Endodermal cell (in vitro differentiated cells): Measurements from ENCODE around the gene TSHZ3. TPM values are rescaled to one million over a fixed set of nuclear protein-coding genes. Genes with fewer than 3 reads are reported as not detected.

Experiments
- DNase-seq: peaks from one replicate; pipeline ENCODE4 v3.0.0-alpha.2; 2017
- H3K27ac ChIP-seq: 2 replicates; pipeline ENCODE4 v1.5.1; 2013; ENCODE audit warnings: mild to moderate bottlenecking, low read depth, low read length, moderate library complexity
- H3K27me3 ChIP-seq: 2 replicates; pipeline ENCODE4 v1.6.1; 2013; ENCODE audit warnings: mild to moderate bottlenecking, low read length, moderate library complexity; ENCODE audit not compliant: insufficient read depth, control insufficient read depth, poor library complexity, severe bottlenecking
- H3K36me3 ChIP-seq: 2 replicates; pipeline ENCODE4 v1.7.0; 2013; ENCODE audit warnings: mild to moderate bottlenecking, low read length, moderate library complexity; ENCODE audit not compliant: control insufficient read depth, insufficient read depth
- H3K4me1 ChIP-seq: one replicate; pipeline ENCODE4 v1.7.0; 2013; ENCODE audit warnings: low read length; ENCODE audit not compliant: control insufficient read depth, insufficient read depth
- H3K4me3 ChIP-seq: 2 replicates; pipeline ENCODE4 v1.5.1; 2013; ENCODE audit warnings: mild to moderate bottlenecking, low read length, moderate library complexity
- H3K9ac ChIP-seq: 2 replicates; pipeline ENCODE4 v1.6.1; 2013; ENCODE audit warnings: mild to moderate bottlenecking, low read length, moderate library complexity; ENCODE audit not compliant: poor library complexity, severe bottlenecking; ENCODE audit errors: extremely low read depth
- H3K9me3 ChIP-seq: 2 replicates; pipeline ENCODE4 v1.6.1; 2013; ENCODE audit warnings: mild to moderate bottlenecking, low read length, moderate library complexity; ENCODE audit not compliant: control insufficient read depth
- H3K27ac Mint-ChIP-seq: 2 replicates; pipeline ENCODE4 v1.8.0; 2020; ENCODE audit warnings: mixed read lengths
- H3K27me3 Mint-ChIP-seq: 2 replicates; pipeline ENCODE4 v1.8.0; 2021; ENCODE audit warnings: mild to moderate bottlenecking, mixed read lengths; ENCODE audit not compliant: insufficient read depth
- H3K36me3 Mint-ChIP-seq: 2 replicates; pipeline ENCODE4 v1.8.0; 2020; ENCODE audit warnings: low read depth, mixed read lengths
- H3K4me1 Mint-ChIP-seq: 2 replicates; pipeline ENCODE4 v1.8.0; 2020; ENCODE audit warnings: mixed read lengths
- H3K4me3 Mint-ChIP-seq: 2 replicates; pipeline ENCODE4 v1.8.0; 2020; ENCODE audit warnings: mild to moderate bottlenecking, moderate library complexity, mixed read lengths
- H3K9me3 Mint-ChIP-seq: 2 replicates; pipeline ENCODE4 v1.8.0; 2020; ENCODE audit warnings: mild to moderate bottlenecking, mixed read lengths
- CTCF ChIP-seq: fragments of 200-600 bp; sonication (generic); conservative IDR thresholded peaks from 2 replicates; pipeline ENCODE4 v1.5.0; 2021; ENCODE audit warnings: antibody characterized with exemption, mild to moderate bottlenecking
- WGBS, 2 experiments: methylation state at CpG; one replicate each; pipeline versions ENCODE4 v1.1.5 to v1.1.7; 2013; ENCODE audit warnings: missing lambda C conversion rate in 2 of 2, mixed read lengths in 1 of 2; ENCODE audit not compliant: insufficient coverage in 1 of 2, insufficient read length in 1 of 2; 5-methylcytosine and 5-hydroxymethylcytosine counted together
- total RNA-seq, 2 donors: library from RNA; stranded (reverse); fragmentation: NEBNext Ultra II Directional in 1 of 2; extraction: Animal tissue kit (Norgen Biotek cat#: 25700) in 1 of 2; gene quantifications; 2 replicates in 1 of 2; 3 replicates in 1 of 2; pipeline ENCODE4 v1.2.1, GENCODE V29; 2021

Gene TSHZ3
- total RNA-seq, 2 donors from 2014 or later = 0.84 to 2.1 TPM

DNA sequence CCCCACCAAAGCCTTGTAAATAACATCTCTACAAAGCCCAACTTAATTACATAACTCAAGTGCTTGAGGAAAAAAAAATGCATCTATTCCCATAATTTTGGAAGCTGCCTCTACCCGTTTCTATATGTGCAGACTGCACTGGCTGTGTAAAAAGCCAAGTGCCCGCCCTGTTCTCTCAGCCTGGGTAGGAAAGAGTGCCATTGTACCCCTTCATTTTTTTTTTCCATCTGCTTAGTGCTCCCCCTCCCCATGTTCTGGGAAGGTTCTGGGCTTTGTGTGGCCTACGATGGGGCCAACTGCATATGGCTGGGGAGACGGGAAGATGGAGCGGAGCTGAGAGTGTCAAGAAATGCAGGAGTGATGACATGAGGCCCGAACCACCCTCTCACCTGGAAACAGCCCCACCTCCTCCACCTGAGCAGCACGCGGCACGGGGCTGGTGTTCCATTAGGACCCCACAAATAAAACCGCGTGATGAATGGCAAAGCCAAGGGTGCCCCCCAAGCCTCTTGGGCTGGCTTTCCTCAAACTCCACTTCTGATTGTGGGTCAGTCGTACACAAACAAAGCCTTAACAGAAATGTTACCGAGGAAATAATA is 42.1 kb downstream of the TSHZ3 start:
- no peak for TF ChIP-seq CTCF
- Histone ChIP-seq H3K4me3 (no peak overlapping the region), H3K27ac (no peak overlapping the region), H3K27me3 (peaks cover 10% of the 10 kb centered on the region), H3K4me1 (no peaks in the 10 kb centered on the region), H3K36me3 (no peaks in the 10 kb centered on the region), H3K9me3 (no peaks in the 10 kb centered on the region), H3K9ac (no peak overlapping the region)
- Mint-ChIP-seq H3K9me3 (no peaks in the 10 kb centered on the region), H3K27me3 (peaks cover 26% of the 10 kb centered on the region), H3K36me3 (no peaks in the 10 kb centered on the region), H3K27ac (no peak overlapping the region), H3K4me1 (no peaks in the 10 kb centered on the region), H3K4me3 (no peak overlapping the region)
- no peak for DNase-seq
- WGBS, 2 experiments = 91 to 93% methylated on average over 6 to 13 of the region's 13 CpGs

- Mint-ChIP-seq H3K4me3 (no peak overlapping the region), H3K27ac (no peak overlapping the region), H3K36me3 (no peaks in the 10 kb centered on the region), H3K27me3 (peaks cover 20% of the 10 kb centered on the region), H3K9me3 (no peaks in the 10 kb centered on the region), H3K4me1 (no peaks in the 10 kb centered on the region)
- H3K27ac ChIP-seq = no peak overlapping the region
- no peak for TF ChIP-seq CTCF
- H3K36me3 ChIP-seq = no peaks in the 10 kb centered on the region
- no peaks in the 10 kb centered on the region for H3K4me1 ChIP-seq
- H3K9me3 ChIP-seq = no peaks in the 10 kb centered on the region
- H3K4me3 ChIP-seq = no peak overlapping the region
- peaks cover 10% of the 10 kb centered on the region for H3K27me3 ChIP-seq
- WGBS, 2 experiments = 93 to 97% methylated on average over 20 to 28 of the region's 28 CpGs
- no peak overlapping the region for H3K9ac ChIP-seq
- no peak for DNase-seq
Measured at GRCh38 chr19:31306006-31306753, 43.1 kb downstream of the TSHZ3 start.

- no peak for DNase-seq
- Mint-ChIP-seq H3K27me3 (peaks cover 7% of the 10 kb centered on the region), H3K36me3 (no peaks in the 10 kb centered on the region), H3K27ac (no peak overlapping the region), H3K9me3 (no peaks in the 10 kb centered on the region), H3K4me1 (no peaks in the 10 kb centered on the region), H3K4me3 (no peak overlapping the region)
- Histone ChIP-seq H3K4me3 (no peak overlapping the region), H3K4me1 (no peaks in the 10 kb centered on the region), H3K9ac (no peak overlapping the region), H3K27ac (no peak overlapping the region), H3K27me3 (no peaks in the 10 kb centered on the region), H3K9me3 (no peaks in the 10 kb centered on the region), H3K36me3 (no peaks in the 10 kb centered on the region)
- WGBS, 2 experiments = 92% methylated on average over 8 of the region's 8 CpGs; no CpG with 5 or more reads in 1 of the 2 experiments
- no peak for TF ChIP-seq CTCF
Measured at GRCh38 chr19:31304831-31305312, 44.4 kb downstream of the TSHZ3 start.
